Upper lobe of left lung (tissue), 6 donors: ENCODE results near the gene PDCD6IP. TPM values are rescaled to one million over a fixed set of nuclear protein-coding genes. Genes with fewer than 3 reads are reported as not detected.

Experiments
- ATAC-seq, 2 donors: fragments of 200-7000 bp; cut with Tn5 transposase; one replicate each; pipeline ENCODE4 v1.9.1; 2022; ENCODE audit warnings: mild to moderate bottlenecking in 2 of 2, moderate library complexity in 2 of 2; ENCODE audit not compliant: low FRiP score in 2 of 2
- DNase-seq, 2 donors: peaks; one replicate each; pipeline ENCODE4 v3.0.0-alpha.2; 2019 to 2020
- H3K27ac ChIP-seq, 4 donors: fragments of 200-600 bp; sonication (generic); one replicate each; pipeline ENCODE4 v1.5.1; 2016 to 2019
- H3K27me3 ChIP-seq, 4 donors: fragments of 200-600 bp; sonication (generic); one replicate each; pipeline ENCODE4 v1.5.1; 2017 to 2019
- H3K36me3 ChIP-seq, 4 donors: fragments of 200-600 bp; sonication (generic); one replicate each; pipeline ENCODE4 v1.5.1; 2016 to 2019
- H3K4me1 ChIP-seq, 4 donors: fragments of 200-600 bp; sonication (generic); one replicate each; pipeline ENCODE4 v1.5.1; 2018 to 2019
- H3K4me3 ChIP-seq, 4 donors: fragments of 200-600 bp; sonication (generic); one replicate each; pipeline ENCODE4 v1.5.1; 2017 to 2019; ENCODE audit warnings: mild to moderate bottlenecking in 2 of 4, moderate library complexity in 1 of 4
- H3K9me3 ChIP-seq, 4 donors: fragments of 200-600 bp; sonication (generic); one replicate each; pipeline ENCODE4 v1.5.1; 2018 to 2019
- EP300 ChIP-seq, 4 donors: sonication (generic); formaldehyde crosslinking; IDR thresholded peaks; one replicate each; pipeline ENCODE4 v1.5.1; 2017; ENCODE audit warnings: antibody characterized with exemption in 4 of 4, control low read depth in 2 of 4
- POLR2A ChIP-seq, 4 donors: fragments of 450-650 bp; IDR thresholded peaks; one replicate each; pipeline ENCODE4 v1.5.1; 2016 to 2017; ENCODE audit warnings: antibody characterized with exemption in 4 of 4, mild to moderate bottlenecking in 2 of 4
- POLR2AphosphoS5 ChIP-seq, 2 donors: sonication (generic); formaldehyde crosslinking; IDR thresholded peaks; one replicate each; pipeline ENCODE4 v1.5.1; 2017; ENCODE audit warnings: antibody characterized with exemption in 2 of 2
- WGBS, 2 donors: methylation state at CpG; one replicate each; pipeline ENCODE4 v1.1.5; 2017 to 2018; 5-methylcytosine and 5-hydroxymethylcytosine counted together
- total RNA-seq, 6 donors: library from RNA; depleted of rRNA in 4 of 6; stranded (reverse); fragments of >200 nt in 4 of 6; gene quantifications; one replicate each; pipeline versions ENCODE4 v1.1.0 to v1.2.1, GENCODE V29; 2016 to 2021
- TF ChIP-seq, protein P1 (sequence below), 6 experiments: fragments of 450-650 bp in 4 of 6; fragments of 200-600 bp in 2 of 6; sonication (generic) in 2 of 6; IDR thresholded peaks; one replicate each; pipeline ENCODE4 v1.5.1; 2016 to 2019; ENCODE audit warnings: antibody characterized with exemption in 6 of 6
- donor health status: DM: no; HTN: no; CAD: no; lungs with moderate emphysema.
- donor health status: DM: no; HTN: yes; CAD: no; lungs with severe emphysema.

PDCD6IP gene
- total RNA-seq, 6 donors from 2014 or later: 120 to 289 (median 259) TPM

DNA sequence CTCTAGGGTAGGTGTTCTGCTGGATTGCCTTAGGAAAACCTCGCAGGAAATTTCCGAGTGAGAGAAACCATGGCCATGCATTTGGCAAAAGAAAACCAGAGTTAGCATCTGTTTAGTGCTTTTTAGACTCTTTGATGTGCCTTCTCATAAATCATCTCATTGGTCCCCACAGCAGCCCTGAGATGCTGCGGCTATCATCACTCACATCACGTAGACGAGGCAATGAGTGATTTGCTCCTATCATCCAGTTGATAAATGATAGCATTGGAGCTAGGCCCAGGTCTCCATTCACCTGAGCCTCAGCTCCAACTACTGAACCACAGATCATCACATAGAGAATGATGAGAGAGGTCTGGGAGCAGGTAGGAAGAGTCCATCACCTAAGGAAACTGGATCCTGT lies 111.1 kb downstream of the PDCD6IP start:
- TF ChIP-seq POLR2A (IDR thresholded peaks at IDR 0.05) (no peak), EP300 (IDR thresholded peaks at IDR 0.05) (no peak), POLR2AphosphoS5 (IDR thresholded peaks at IDR 0.05) (no peak)
- TF ChIP-seq, protein P1, sequence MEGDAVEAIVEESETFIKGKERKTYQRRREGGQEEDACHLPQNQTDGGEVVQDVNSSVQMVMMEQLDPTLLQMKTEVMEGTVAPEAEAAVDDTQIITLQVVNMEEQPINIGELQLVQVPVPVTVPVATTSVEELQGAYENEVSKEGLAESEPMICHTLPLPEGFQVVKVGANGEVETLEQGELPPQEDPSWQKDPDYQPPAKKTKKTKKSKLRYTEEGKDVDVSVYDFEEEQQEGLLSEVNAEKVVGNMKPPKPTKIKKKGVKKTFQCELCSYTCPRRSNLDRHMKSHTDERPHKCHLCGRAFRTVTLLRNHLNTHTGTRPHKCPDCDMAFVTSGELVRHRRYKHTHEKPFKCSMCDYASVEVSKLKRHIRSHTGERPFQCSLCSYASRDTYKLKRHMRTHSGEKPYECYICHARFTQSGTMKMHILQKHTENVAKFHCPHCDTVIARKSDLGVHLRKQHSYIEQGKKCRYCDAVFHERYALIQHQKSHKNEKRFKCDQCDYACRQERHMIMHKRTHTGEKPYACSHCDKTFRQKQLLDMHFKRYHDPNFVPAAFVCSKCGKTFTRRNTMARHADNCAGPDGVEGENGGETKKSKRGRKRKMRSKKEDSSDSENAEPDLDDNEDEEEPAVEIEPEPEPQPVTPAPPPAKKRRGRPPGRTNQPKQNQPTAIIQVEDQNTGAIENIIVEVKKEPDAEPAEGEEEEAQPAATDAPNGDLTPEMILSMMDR (IDR thresholded peaks at IDR 0.05): no peak
- Histone ChIP-seq H3K9me3 (no peaks in the 10 kb centered on the region), H3K36me3 (no peaks in the 10 kb centered on the region), H3K27me3 (no peaks in the 10 kb centered on the region), H3K4me3 (no peak overlapping the region), H3K4me1 (no peaks in the 10 kb centered on the region), H3K27ac (no peak overlapping the region)
- DNase-seq (no peak), ATAC-seq (no peak)
- WGBS, 2 donors: 91 to 99% methylated on average over 5 of the region's 5 CpGs

DNA sequence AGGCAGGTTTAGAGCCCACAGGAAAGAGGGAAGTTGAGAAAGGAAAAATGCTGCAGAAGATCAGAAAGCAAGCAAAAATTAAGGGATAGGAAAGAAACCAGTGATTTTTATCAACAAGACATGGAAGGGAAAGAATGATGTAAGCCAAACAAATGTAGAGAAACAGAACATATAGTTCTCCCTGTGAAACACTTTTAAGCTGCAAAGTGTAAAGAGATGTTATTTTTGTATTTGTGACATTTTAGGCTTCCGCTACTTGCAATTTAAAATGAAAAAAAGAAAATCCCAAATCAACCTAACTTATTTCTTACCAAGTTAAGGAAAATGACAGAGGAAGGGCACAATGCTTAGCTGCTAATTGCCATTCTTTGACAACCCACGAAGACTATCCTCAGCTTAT lies 111.6 kb downstream of the PDCD6IP start:
- Histone ChIP-seq H3K36me3 (no peaks in the 10 kb centered on the region), H3K4me1 (no peaks in the 10 kb centered on the region), H3K27me3 (no peaks in the 10 kb centered on the region), H3K9me3 (no peaks in the 10 kb centered on the region), H3K4me3 (no peak overlapping the region), H3K27ac (no peak overlapping the region)
- WGBS, 2 donors: 84 to 90% methylated on average over 2 of the region's 2 CpGs
- TF ChIP-seq EP300 (IDR thresholded peaks at IDR 0.05): no peak
- no peak for TF ChIP-seq POLR2AphosphoS5 (IDR thresholded peaks at IDR 0.05)
- TF ChIP-seq, protein P1 (IDR thresholded peaks at IDR 0.05): no peak
- TF ChIP-seq POLR2A (IDR thresholded peaks at IDR 0.05): no peak
- ATAC-seq (no peak), DNase-seq (no peak)

DNA sequence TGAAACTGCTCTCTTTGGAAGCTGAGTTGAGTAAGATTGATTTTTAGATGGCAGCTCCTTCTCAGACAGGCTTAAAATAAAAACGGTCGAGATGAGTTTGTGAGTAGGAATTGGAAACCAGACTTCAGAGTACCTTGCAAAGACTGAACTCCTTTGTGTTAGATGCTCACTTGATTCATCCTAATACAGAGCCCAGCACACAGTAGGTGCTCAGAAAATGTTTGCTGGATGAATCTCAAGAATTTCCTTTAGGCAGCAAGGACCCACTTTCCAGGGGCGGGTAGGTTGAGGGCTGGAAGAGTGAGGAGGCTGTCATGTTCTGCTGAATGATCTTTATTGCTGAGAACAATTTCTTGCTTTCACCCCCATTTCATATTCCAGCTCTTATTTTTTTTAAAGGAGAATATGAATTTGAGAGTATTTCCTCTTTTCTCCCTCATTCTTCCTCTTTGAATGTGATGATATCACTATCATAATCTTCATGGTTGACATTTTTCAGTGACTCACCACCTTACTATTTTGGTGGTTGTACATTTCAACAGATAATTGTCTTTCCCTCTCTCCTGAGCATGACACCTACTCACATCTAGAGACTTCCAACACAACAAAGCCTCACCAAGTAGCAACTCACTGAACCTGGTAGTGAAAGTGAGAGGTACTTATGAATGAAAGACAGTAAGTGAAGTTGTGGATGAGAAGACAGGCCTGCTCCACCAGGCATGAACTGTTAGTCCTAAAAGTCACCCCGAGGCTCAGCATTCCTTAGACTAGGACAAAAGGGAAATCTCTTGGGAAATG lies 113.3 kb downstream of the PDCD6IP start:
- Histone ChIP-seq H3K9me3 (no peaks in the 10 kb centered on the region), H3K27ac (no peak overlapping the region), H3K4me1 (no peaks in the 10 kb centered on the region), H3K36me3 (no peaks in the 10 kb centered on the region), H3K4me3 (no peak overlapping the region), H3K27me3 (no peaks in the 10 kb centered on the region)
- WGBS, 2 donors: 87 to 92% methylated on average over 4 of the region's 4 CpGs
- no peak for TF ChIP-seq EP300 (IDR thresholded peaks at IDR 0.05)
- TF ChIP-seq POLR2A (IDR thresholded peaks at IDR 0.05): no peak
- TF ChIP-seq POLR2AphosphoS5 (IDR thresholded peaks at IDR 0.05): no peak
- TF ChIP-seq, protein P1 (IDR thresholded peaks at IDR 0.05): no peak
- ATAC-seq: no peak
- no peak for DNase-seq

DNA sequence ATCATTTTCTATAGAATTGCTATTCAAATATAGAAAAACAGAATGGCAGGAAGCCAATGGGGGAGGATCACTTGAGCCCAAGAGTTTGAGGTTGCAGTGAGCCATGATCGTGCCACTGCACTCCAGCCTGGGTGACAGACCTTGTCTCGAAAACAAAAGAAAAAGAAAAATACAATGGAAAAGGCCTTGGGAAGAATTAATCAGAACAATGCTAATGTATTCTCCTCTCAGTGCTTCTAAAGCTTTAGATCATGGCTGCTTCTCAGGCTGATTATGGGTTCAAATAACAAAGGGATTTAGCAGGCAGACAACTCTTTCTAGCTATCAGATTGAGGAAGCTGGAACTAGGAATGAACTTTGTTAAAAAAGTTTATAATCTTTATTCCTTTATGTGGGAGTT lies 115.8 kb downstream of the PDCD6IP start:
- Histone ChIP-seq H3K27ac (no peak overlapping the region), H3K4me1 (no peaks in the 10 kb centered on the region), H3K27me3 (no peaks in the 10 kb centered on the region), H3K36me3 (no peaks in the 10 kb centered on the region), H3K9me3 (no peaks in the 10 kb centered on the region), H3K4me3 (no peak overlapping the region)
- DNase-seq: no peak
- no peak for ATAC-seq
- TF ChIP-seq POLR2A (IDR thresholded peaks at IDR 0.05) (no peak), POLR2AphosphoS5 (IDR thresholded peaks at IDR 0.05) (no peak), EP300 (IDR thresholded peaks at IDR 0.05) (no peak)
- TF ChIP-seq, protein P1 (IDR thresholded peaks at IDR 0.05): no peak
- WGBS, 2 donors: 76 to 82% methylated on average over 2 of the region's 2 CpGs
